Loucy (cell line): ENCODE data around the gene RBM6.

ENCODE experiments used
- H2AFZ ChIP-seq: fragments of 200-600 bp; sonication (generic); 2 replicates; pipeline ENCODE4 v1.6.0; 2016; ENCODE audit warnings: antibody characterized with exemption, mild to moderate bottlenecking, low read length, moderate library complexity
- H3F3A ChIP-seq: fragments of 200-600 bp; 2 replicates; pipeline ENCODE4 v1.6.0; 2016; ENCODE audit warnings: antibody characterized with exemption, low read depth, mild to moderate bottlenecking
- H3K27me3 ChIP-seq: fragments of 200-600 bp; sonication (generic); 2 replicates; pipeline ENCODE4 v1.6.1; 2014; ENCODE audit warnings: low read length, mild to moderate bottlenecking; ENCODE audit not compliant: insufficient read depth, poor library complexity, severe bottlenecking
- H3K36me3 ChIP-seq: fragments of 200-600 bp; sonication (generic); 2 replicates; pipeline ENCODE4 v1.6.1; 2016; ENCODE audit warnings: low read length; ENCODE audit not compliant: insufficient read depth
- H3K4me1 ChIP-seq: fragments of 200-600 bp; sonication (generic); 2 replicates; pipeline ENCODE4 v1.5.1; 2014; ENCODE audit warnings: low read length, mild to moderate bottlenecking; ENCODE audit not compliant: insufficient read depth, poor library complexity, severe bottlenecking
- H3K4me2 ChIP-seq: fragments of 200-600 bp; sonication (generic); 2 replicates; pipeline ENCODE4 v1.6.0; 2014; ENCODE audit warnings: antibody characterized with exemption, low read length, low read depth, mild to moderate bottlenecking; ENCODE audit not compliant: poor library complexity, severe bottlenecking
- H3K4me3 ChIP-seq: fragments of 200-600 bp; sonication (generic); 2 replicates; pipeline ENCODE4 v1.5.1; 2014; ENCODE audit warnings: low read length, mild to moderate bottlenecking, mixed read lengths; ENCODE audit not compliant: poor library complexity, severe bottlenecking
- H3K79me2 ChIP-seq: fragments of 200-600 bp; sonication (generic); 2 replicates; pipeline ENCODE4 v1.6.1; 2014; ENCODE audit warnings: low read length; ENCODE audit not compliant: insufficient read depth
- H3K9ac ChIP-seq: fragments of 200-600 bp; sonication (generic); 2 replicates; pipeline ENCODE4 v1.6.0; 2014; ENCODE audit warnings: mild to moderate bottlenecking, low read depth, low read length, moderate library complexity; ENCODE audit not compliant: poor library complexity, severe bottlenecking
- H3K9me2 ChIP-seq: fragments of 200-600 bp; sonication (generic); replicated peaks from 2 replicates; pipeline ENCODE4 v1.6.1; 2016; ENCODE audit warnings: low read depth, low read length, mixed read lengths
- H3K9me3 ChIP-seq: fragments of 200-600 bp; sonication (generic); 2 replicates; pipeline ENCODE4 v1.6.1; 2014; ENCODE audit warnings: mild to moderate bottlenecking, antibody characterized with exemption, low read length, low read depth; ENCODE audit not compliant: insufficient read depth
- H4K20me1 ChIP-seq: fragments of 200-600 bp; sonication (generic); 2 replicates; pipeline ENCODE4 v1.6.0; 2014; ENCODE audit warnings: antibody characterized with exemption, low read length, mild to moderate bottlenecking; ENCODE audit not compliant: insufficient read depth, poor library complexity, severe bottlenecking
- CTCF ChIP-seq: fragments of 200-600 bp; sonication (generic); conservative IDR thresholded peaks from 2 replicates; pipeline ENCODE4 v1.5.1; 2014; ENCODE audit warnings: mild to moderate bottlenecking, antibody characterized with exemption, low read length
- EZH2phosphoT487 ChIP-seq: fragments of 200-600 bp; IDR thresholded peaks from 2 replicates; pipeline ENCODE4 v1.6.1; 2018; ENCODE audit warnings: antibody characterized with exemption, mild to moderate bottlenecking, moderate library complexity, borderline replicate concordance

The RBM6 gene

GRCh38 chr3:50126287-50127211, 186.6 kb downstream of the RBM6 start:
- Histone ChIP-seq H3F3A (no peaks in the 10 kb centered on the region), H3K4me1 (no peaks in the 10 kb centered on the region), H4K20me1 (no peaks in the 10 kb centered on the region), H3K9me2 (no peaks in the 10 kb centered on the region), H3K27me3 (no peaks in the 10 kb centered on the region), H3K79me2 (no peaks in the 10 kb centered on the region), H3K4me2 (no peak overlapping the region), H3K4me3 (no peak overlapping the region), H3K9me3 (no peaks in the 10 kb centered on the region), H3K36me3 (no peaks in the 10 kb centered on the region), H3K9ac (no peak overlapping the region), H2AFZ (no peak overlapping the region)
- no peak for TF ChIP-seq EZH2phosphoT487
- TF ChIP-seq CTCF = no peak
